ENCODE results near the gene CRTAP. TPM values are rescaled to one million over a fixed set of nuclear protein-coding genes. Genes with fewer than 3 reads are reported as not detected.

Gene CRTAP
- total and polyA plus RNA-seq, 2 experiments from 2014 or later, result 71.9 to 210 TPM

DNA sequence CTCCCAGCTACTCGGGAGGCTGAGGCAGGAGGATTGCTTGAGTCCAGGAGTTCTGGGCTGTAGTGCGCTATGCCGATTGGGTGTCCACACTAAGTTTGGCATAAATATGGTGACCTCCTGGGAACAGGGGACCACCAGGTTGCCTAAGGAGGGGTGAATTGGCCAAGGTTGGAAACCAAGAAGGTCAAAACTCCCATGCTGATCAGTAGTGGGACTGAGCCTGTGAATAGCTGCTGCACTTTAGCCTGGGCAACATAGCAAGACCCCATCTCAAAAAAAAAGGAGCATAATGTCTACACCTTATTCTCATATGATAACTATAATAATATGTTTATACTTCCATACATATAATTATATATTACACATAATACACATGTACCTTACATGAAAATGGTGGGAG, 10.8 kb upstream of the CRTAP start:
- no peak overlapping the region for H3K4me2 ChIP-seq
- H3K27ac Mint-ChIP-seq, result no peak overlapping the region
- no peaks in the 10 kb centered on the region for H3K27me3 ChIP-seq (ENCODE audit: insufficient read depth)
- TF ChIP-seq EZH2 (IDR thresholded peaks at IDR 0.05; ENCODE audit: low read depth, unreplicated experiment), result no peak
- no peak for TF ChIP-seq ZNF331 (CRISPR knock-in tag; IDR thresholded peaks at IDR 0.05; ENCODE audit: low read depth)
- TF ChIP-seq, protein P1, sequence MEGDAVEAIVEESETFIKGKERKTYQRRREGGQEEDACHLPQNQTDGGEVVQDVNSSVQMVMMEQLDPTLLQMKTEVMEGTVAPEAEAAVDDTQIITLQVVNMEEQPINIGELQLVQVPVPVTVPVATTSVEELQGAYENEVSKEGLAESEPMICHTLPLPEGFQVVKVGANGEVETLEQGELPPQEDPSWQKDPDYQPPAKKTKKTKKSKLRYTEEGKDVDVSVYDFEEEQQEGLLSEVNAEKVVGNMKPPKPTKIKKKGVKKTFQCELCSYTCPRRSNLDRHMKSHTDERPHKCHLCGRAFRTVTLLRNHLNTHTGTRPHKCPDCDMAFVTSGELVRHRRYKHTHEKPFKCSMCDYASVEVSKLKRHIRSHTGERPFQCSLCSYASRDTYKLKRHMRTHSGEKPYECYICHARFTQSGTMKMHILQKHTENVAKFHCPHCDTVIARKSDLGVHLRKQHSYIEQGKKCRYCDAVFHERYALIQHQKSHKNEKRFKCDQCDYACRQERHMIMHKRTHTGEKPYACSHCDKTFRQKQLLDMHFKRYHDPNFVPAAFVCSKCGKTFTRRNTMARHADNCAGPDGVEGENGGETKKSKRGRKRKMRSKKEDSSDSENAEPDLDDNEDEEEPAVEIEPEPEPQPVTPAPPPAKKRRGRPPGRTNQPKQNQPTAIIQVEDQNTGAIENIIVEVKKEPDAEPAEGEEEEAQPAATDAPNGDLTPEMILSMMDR (conservative IDR thresholded peaks at IDR 0.05; ENCODE audit: low read depth in 2 of 2), result no peak
- TF ChIP-seq, protein P2, sequence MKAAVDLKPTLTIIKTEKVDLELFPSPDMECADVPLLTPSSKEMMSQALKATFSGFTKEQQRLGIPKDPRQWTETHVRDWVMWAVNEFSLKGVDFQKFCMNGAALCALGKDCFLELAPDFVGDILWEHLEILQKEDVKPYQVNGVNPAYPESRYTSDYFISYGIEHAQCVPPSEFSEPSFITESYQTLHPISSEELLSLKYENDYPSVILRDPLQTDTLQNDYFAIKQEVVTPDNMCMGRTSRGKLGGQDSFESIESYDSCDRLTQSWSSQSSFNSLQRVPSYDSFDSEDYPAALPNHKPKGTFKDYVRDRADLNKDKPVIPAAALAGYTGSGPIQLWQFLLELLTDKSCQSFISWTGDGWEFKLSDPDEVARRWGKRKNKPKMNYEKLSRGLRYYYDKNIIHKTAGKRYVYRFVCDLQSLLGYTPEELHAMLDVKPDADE (IDR thresholded peaks at IDR 0.05), result no peak
- TF ChIP-seq REST (IDR thresholded peaks at IDR 0.05; ENCODE audit: unreplicated experiment), result no peak
- TF ChIP-seq, protein P3, sequence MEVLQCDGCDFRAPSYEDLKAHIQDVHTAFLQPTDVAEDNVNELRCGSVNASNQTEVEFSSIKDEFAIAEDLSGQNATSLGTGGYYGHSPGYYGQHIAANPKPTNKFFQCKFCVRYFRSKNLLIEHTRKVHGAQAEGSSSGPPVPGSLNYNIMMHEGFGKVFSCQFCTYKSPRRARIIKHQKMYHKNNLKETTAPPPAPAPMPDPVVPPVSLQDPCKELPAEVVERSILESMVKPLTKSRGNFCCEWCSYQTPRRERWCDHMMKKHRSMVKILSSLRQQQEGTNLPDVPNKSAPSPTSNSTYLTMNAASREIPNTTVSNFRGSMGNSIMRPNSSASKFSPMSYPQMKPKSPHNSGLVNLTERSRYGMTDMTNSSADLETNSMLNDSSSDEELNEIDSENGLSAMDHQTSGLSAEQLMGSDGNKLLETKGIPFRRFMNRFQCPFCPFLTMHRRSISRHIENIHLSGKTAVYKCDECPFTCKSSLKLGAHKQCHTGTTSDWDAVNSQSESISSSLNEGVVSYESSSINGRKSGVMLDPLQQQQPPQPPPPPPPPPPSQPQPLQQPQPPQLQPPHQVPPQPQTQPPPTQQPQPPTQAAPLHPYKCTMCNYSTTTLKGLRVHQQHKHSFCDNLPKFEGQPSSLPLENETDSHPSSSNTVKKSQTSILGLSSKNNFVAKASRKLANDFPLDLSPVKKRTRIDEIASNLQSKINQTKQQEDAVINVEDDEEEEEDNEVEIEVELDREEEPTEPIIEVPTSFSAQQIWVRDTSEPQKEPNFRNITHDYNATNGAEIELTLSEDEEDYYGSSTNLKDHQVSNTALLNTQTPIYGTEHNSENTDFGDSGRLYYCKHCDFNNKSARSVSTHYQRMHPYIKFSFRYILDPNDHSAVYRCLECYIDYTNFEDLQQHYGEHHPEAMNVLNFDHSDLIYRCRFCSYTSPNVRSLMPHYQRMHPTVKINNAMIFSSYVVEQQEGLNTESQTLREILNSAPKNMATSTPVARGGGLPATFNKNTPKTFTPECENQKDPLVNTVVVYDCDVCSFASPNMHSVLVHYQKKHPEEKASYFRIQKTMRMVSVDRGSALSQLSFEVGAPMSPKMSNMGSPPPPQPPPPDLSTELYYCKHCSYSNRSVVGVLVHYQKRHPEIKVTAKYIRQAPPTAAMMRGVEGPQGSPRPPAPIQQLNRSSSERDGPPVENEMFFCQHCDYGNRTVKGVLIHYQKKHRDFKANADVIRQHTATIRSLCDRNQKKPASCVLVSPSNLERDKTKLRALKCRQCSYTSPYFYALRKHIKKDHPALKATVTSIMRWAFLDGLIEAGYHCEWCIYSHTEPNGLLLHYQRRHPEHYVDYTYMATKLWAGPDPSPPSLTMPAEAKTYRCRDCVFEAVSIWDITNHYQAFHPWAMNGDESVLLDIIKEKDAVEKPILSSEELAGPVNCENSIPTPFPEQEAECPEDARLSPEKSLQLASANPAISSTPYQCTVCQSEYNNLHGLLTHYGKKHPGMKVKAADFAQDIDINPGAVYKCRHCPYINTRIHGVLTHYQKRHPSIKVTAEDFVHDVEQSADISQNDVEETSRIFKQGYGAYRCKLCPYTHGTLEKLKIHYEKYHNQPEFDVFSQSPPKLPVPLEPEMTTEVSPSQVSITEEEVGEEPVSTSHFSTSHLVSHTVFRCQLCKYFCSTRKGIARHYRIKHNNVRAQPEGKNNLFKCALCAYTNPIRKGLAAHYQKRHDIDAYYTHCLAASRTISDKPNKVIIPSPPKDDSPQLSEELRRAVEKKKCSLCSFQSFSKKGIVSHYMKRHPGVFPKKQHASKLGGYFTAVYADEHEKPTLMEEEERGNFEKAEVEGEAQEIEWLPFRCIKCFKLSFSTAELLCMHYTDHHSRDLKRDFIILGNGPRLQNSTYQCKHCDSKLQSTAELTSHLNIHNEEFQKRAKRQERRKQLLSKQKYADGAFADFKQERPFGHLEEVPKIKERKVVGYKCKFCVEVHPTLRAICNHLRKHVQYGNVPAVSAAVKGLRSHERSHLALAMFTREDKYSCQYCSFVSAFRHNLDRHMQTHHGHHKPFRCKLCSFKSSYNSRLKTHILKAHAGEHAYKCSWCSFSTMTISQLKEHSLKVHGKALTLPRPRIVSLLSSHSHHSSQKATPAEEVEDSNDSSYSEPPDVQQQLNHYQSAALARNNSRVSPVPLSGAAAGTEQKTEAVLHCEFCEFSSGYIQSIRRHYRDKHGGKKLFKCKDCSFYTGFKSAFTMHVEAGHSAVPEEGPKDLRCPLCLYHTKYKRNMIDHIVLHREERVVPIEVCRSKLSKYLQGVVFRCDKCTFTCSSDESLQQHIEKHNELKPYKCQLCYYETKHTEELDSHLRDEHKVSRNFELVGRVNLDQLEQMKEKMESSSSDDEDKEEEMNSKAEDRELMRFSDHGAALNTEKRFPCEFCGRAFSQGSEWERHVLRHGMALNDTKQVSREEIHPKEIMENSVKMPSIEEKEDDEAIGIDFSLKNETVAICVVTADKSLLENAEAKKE (CRISPR knock-in tag; IDR thresholded peaks at IDR 0.05), result no peak
- H3K27me3 Mint-ChIP-seq (ENCODE audit: insufficient read depth, low read depth, poor library complexity), result peaks cover 7% of the 10 kb centered on the region
- no peak overlapping the region for H3K4me3 Mint-ChIP-seq
- no peaks in the 10 kb centered on the region for H4K20me1 ChIP-seq (replicated peaks; ENCODE audit: insufficient read depth)
- no peaks in the 10 kb centered on the region; the same call in 1 of the 2 replicates for H3K9me2 ChIP-seq (ENCODE audit: insufficient read depth)
- H3K4me3 ChIP-seq, result no peak overlapping the region
- no peaks in the 10 kb centered on the region for H3K9me3 Mint-ChIP-seq
- H3K36me3 ChIP-seq (ENCODE audit: insufficient read depth), result no peaks in the 10 kb centered on the region
- H3K4me1 ChIP-seq (ENCODE audit: insufficient read depth), result peaks cover 9% of the 10 kb centered on the region
- H3K36me3 Mint-ChIP-seq (ENCODE audit: low read depth), result no peaks in the 10 kb centered on the region
- no peak overlapping the region for H2AFZ ChIP-seq
- H3K4me1 Mint-ChIP-seq, result peaks cover 4% of the 10 kb centered on the region; the same call in 2 of the 3 replicates
- H3K27ac ChIP-seq (ENCODE audit: low read depth), result no peak overlapping the region
- no peak for ATAC-seq
- no peak for DNase-seq (ENCODE audit: low spot score)
- H3K79me2 ChIP-seq (replicated peaks; ENCODE audit: insufficient read depth), result no peaks in the 10 kb centered on the region
- H3F3A ChIP-seq (replicated peaks; ENCODE audit: low read depth), result 0 out of 2 replicates have a peak, but pooled peaks cover 5% of the 10 kb centered on the region
